IMR-90 (cell line): ENCODE measurements around the gene SBF2. TPM values are rescaled to one million over a fixed set of nuclear protein-coding genes. Genes with fewer than 3 reads are reported as not detected.
A peak's percentile ranks its signal among the peaks of the same experiment; 100 is the strongest.

Experiments used
- ATAC-seq: fragments of 200-7000 bp; cut with Tn5 transposase; 2 replicates; pipeline ENCODE4 v1.9.1; 2020; ENCODE audit warnings: low read depth, mild to moderate bottlenecking, moderate library complexity
- BruUV-seq: library from RNA; stranded (reverse); fragments of 400-500 nt; replicated peaks from 2 replicates; lab custom pipeline; 2021; lab: Mats Ljungman, UMichigan
- CTCF ChIA-PET: fragments of 300-600 bp; formaldehyde crosslinking; extraction: SDS; loops from one replicate; lab custom pipeline; 2021; ENCODE audit warnings: antibody characterized with exemption; lab: Yijun Ruan, JAX
- POLR2A ChIA-PET: fragments of 300-600 bp; sonication (Branson Sonifier 250); formaldehyde crosslinking; loops from one replicate; lab custom pipeline; 2022; ENCODE audit warnings: antibody characterized with exemption; ENCODE audit not compliant: unreplicated experiment; lab: Charles Lee
- DNase-seq: peaks from one replicate; pipeline ENCODE4 v3.0.0; 2013
- H2AFZ ChIP-seq: replicated peaks from 2 replicates; pipeline ENCODE3; 2013; ENCODE audit warnings: low read length, mild to moderate bottlenecking; ENCODE audit not compliant: poor library complexity
- H2AK5ac ChIP-seq: 2 replicates; pipeline ENCODE4 v1.6.1; 2013; ENCODE audit warnings: low read depth, low read length, inconsistent platforms
- H2AK9ac ChIP-seq: replicated peaks from 2 replicates; pipeline ENCODE3; 2013; ENCODE audit warnings: mild to moderate bottlenecking, low read depth, low read length, moderate library complexity; ENCODE audit not compliant: poor library complexity
- H2BK120ac ChIP-seq: 2 replicates; pipeline ENCODE4 v1.6.1; 2013; ENCODE audit warnings: low read depth, low read length, inconsistent platforms
- H2BK15ac ChIP-seq: 3 replicates; pipeline ENCODE4 v1.6.1; 2013; ENCODE audit warnings: low read depth, low read length, inconsistent platforms
- H2BK20ac ChIP-seq: 2 replicates; pipeline ENCODE4 v1.6.1; 2013; ENCODE audit warnings: low read depth, mild to moderate bottlenecking, inconsistent platforms, low read length, moderate library complexity
- H2BK5ac ChIP-seq: 2 replicates; pipeline ENCODE4 v1.6.1; 2013; ENCODE audit warnings: mild to moderate bottlenecking, low read depth, low read length, inconsistent platforms; ENCODE audit not compliant: poor library complexity, severe bottlenecking
- H3K14ac ChIP-seq: replicated peaks from 2 replicates; pipeline ENCODE4 v1.6.1; 2013; ENCODE audit warnings: low read depth, low read length, inconsistent platforms
- H3K18ac ChIP-seq: 2 replicates; pipeline ENCODE4 v1.6.1; 2013; ENCODE audit warnings: low read depth, low read length, control low read depth
- H3K23ac ChIP-seq: 2 replicates; pipeline ENCODE4 v1.6.1; 2013; ENCODE audit warnings: low read depth, low read length, inconsistent platforms
- H3K27ac ChIP-seq: 2 replicates; pipeline ENCODE4 v1.5.1; 2013; ENCODE audit warnings: mild to moderate bottlenecking, control low read depth, low read length; ENCODE audit not compliant: insufficient read depth
- H3K27me3 ChIP-seq: 2 replicates; pipeline ENCODE4 v1.6.1; 2013; ENCODE audit warnings: low read length; ENCODE audit not compliant: control insufficient read depth, insufficient read depth
- H3K36me3 ChIP-seq: 2 replicates; pipeline ENCODE4 v1.6.1; 2013; ENCODE audit warnings: low read length, mixed read lengths; ENCODE audit not compliant: control insufficient read depth, insufficient read depth
- H3K4ac ChIP-seq: 2 replicates; pipeline ENCODE4 v1.6.1; 2013; ENCODE audit warnings: low read depth, low read length, inconsistent platforms
- H3K4me1 ChIP-seq: 2 replicates; pipeline ENCODE4 v1.6.1; 2013; ENCODE audit warnings: low read length, mixed read lengths; ENCODE audit not compliant: control insufficient read depth, insufficient read depth
- H3K4me2 ChIP-seq: 2 replicates; pipeline ENCODE4 v1.6.1; 2013; ENCODE audit warnings: low read depth, mild to moderate bottlenecking, control low read depth, low read length, moderate library complexity
- H3K4me3 ChIP-seq: 2 replicates; pipeline ENCODE4 v1.5.1; 2013; ENCODE audit warnings: low read depth, mild to moderate bottlenecking, control low read depth, low read length, moderate library complexity; ENCODE audit not compliant: insufficient read depth
- H3K56ac ChIP-seq: 2 replicates; pipeline ENCODE4 v1.6.1; 2013; ENCODE audit warnings: low read length, inconsistent platforms; ENCODE audit not compliant: insufficient read depth; ENCODE audit errors: extremely low read depth
- H3K79me1 ChIP-seq, 2 experiments: 2 replicates each; pipeline ENCODE4 v1.6.1; 2013; ENCODE audit warnings: low read length in 2 of 2, inconsistent platforms in 1 of 2, low read depth in 1 of 2
- H3K9ac ChIP-seq: 2 replicates; pipeline ENCODE4 v1.6.1; 2013; ENCODE audit warnings: low read depth, low read length, control low read depth
- H3K9me1 ChIP-seq: 2 replicates; pipeline ENCODE4 v1.6.1; 2013; ENCODE audit warnings: low read length, inconsistent platforms; ENCODE audit not compliant: insufficient read depth
- H3K9me3 ChIP-seq: 2 replicates; pipeline ENCODE4 v1.6.1; 2013; ENCODE audit warnings: low read length; ENCODE audit not compliant: control insufficient read depth, insufficient read depth
- H4K20me1 ChIP-seq: 2 replicates; pipeline ENCODE4 v1.6.1; 2013; ENCODE audit warnings: low read length, inconsistent platforms; ENCODE audit not compliant: insufficient read depth
- H4K5ac ChIP-seq: 2 replicates; pipeline ENCODE4 v1.6.1; 2013; ENCODE audit warnings: mild to moderate bottlenecking, low read depth, low read length, control low read depth
- H4K8ac ChIP-seq, 2 experiments: 2 replicates each; pipeline ENCODE4 v1.6.1; 2013; ENCODE audit warnings: low read depth in 2 of 2, low read length in 2 of 2, control low read depth in 1 of 2, inconsistent platforms in 1 of 2
- H4K91ac ChIP-seq: 2 replicates; pipeline ENCODE4 v1.6.1; 2013; ENCODE audit warnings: low read depth, low read length, inconsistent platforms; ENCODE audit not compliant: insufficient read depth
- CEBPB ChIP-seq: IDR thresholded peaks from 2 replicates; pipeline ENCODE4 v1.6.1; 2012; ENCODE audit warnings: low read depth, low read length, improper control_type of control experiment
- CTCF ChIP-seq: conservative IDR thresholded peaks from 2 replicates; pipeline ENCODE4 v1.5.1; 2012; ENCODE audit warnings: mild to moderate bottlenecking, low read depth, low read length, improper control_type of control experiment
- ELK1 ChIP-seq: fragments of 150-350 bp; IDR thresholded peaks from 2 replicates; pipeline ENCODE4 v1.6.1; 2016; ENCODE audit warnings: low read depth, mild to moderate bottlenecking, low read length, moderate library complexity, borderline replicate concordance
- FOS ChIP-seq: fragments of 150-350 bp; IDR thresholded peaks from 2 replicates; pipeline ENCODE4 v1.6.1; 2016; ENCODE audit warnings: low read depth, low read length
- MAFK ChIP-seq: IDR thresholded peaks from 2 replicates; pipeline ENCODE4 v1.6.1; 2012; ENCODE audit warnings: low read depth, low read length, improper control_type of control experiment
- MAZ ChIP-seq: IDR thresholded peaks from 2 replicates; pipeline ENCODE4 v1.6.1; 2012; ENCODE audit warnings: low read depth, mild to moderate bottlenecking, low read length, improper control_type of control experiment, moderate library complexity, borderline replicate concordance
- MXI1 ChIP-seq: IDR thresholded peaks from 2 replicates; pipeline ENCODE4 v1.6.1; 2012; ENCODE audit warnings: low read depth, mild to moderate bottlenecking, low read length, moderate library complexity, borderline replicate concordance
- NFE2L2 ChIP-seq: fragments of 150-350 bp; IDR thresholded peaks from 2 replicates; pipeline ENCODE4 v1.6.1; 2016; ENCODE audit warnings: low read depth, mild to moderate bottlenecking, low read length
- POLR2A ChIP-seq: IDR thresholded peaks from 2 replicates; pipeline ENCODE4 v1.6.1; 2012; ENCODE audit warnings: mild to moderate bottlenecking, low read depth, low read length
- RFX5 ChIP-seq: IDR thresholded peaks from 2 replicates; pipeline ENCODE4 v1.8.0; 2012; ENCODE audit warnings: low read depth, mild to moderate bottlenecking, low read length, moderate library complexity
- SMC3 ChIP-seq: fragments of 150-350 bp; IDR thresholded peaks from 2 replicates; pipeline ENCODE4 v1.6.1; 2016; ENCODE audit warnings: low read depth, mild to moderate bottlenecking, antibody characterized with exemption, low read length, moderate library complexity
- WGBS, 2 experiments: methylation state at CpG; one replicate each; pipeline versions ENCODE4 v1.1.5 to v1.1.7; 2013; ENCODE audit warnings: missing lambda C conversion rate in 2 of 2; ENCODE audit not compliant: insufficient read length in 1 of 2; ENCODE audit errors: extremely low coverage in 2 of 2; 5-methylcytosine and 5-hydroxymethylcytosine counted together
- dilution Hi-C: fragments of 300-500 bp; cut with HindIII; formaldehyde crosslinking; loops from one replicate; pipeline ENCODE4 v1.14.3; 2018; ENCODE audit warnings: low sequenced_read_pairs; ENCODE audit not compliant: unreplicated experiment
- in situ Hi-C: fragments of 300-500 bp; cut with MboI; formaldehyde crosslinking; loops from 3 replicates; pipeline ENCODE4 v1.14.3; 2019; ENCODE audit warnings: low sequenced_read_pairs, inconsistent platforms, mixed read lengths
- intact Hi-C: fragments of 100-400 bp; cut with micrococcal nuclease; formaldehyde crosslinking; loops from 2 replicates; pipeline ENCODE4 v1.10.0; 2022
- polyA plus RNA-seq, 3 experiments: library from polyadenylated mRNA; depleted of rRNA; stranded (reverse); fragments of >200 nt; gene quantifications; 2 replicates each; pipeline ENCODE4 v1.2.3, GENCODE V29; 2012; ENCODE audit warnings: low replicate concordance in 1 of 3
- total RNA-seq: library from RNA; depleted of rRNA; stranded (reverse); fragments of >200 nt; gene quantifications from 2 replicates; pipeline ENCODE4 v1.2.3, GENCODE V29; 2012
- TF ChIP-seq, protein P1 (sequence below): fragments of 150-350 bp; IDR thresholded peaks from 2 replicates; pipeline ENCODE4 v1.6.1; 2017; ENCODE audit warnings: mild to moderate bottlenecking, antibody characterized with exemption, low read length, low read depth

Gene SBF2
- total and polyA plus RNA-seq, 2 of the 4 experiments (the other 2 are of a cell fraction) = 23.8 to 51.8 TPM

DNA sequence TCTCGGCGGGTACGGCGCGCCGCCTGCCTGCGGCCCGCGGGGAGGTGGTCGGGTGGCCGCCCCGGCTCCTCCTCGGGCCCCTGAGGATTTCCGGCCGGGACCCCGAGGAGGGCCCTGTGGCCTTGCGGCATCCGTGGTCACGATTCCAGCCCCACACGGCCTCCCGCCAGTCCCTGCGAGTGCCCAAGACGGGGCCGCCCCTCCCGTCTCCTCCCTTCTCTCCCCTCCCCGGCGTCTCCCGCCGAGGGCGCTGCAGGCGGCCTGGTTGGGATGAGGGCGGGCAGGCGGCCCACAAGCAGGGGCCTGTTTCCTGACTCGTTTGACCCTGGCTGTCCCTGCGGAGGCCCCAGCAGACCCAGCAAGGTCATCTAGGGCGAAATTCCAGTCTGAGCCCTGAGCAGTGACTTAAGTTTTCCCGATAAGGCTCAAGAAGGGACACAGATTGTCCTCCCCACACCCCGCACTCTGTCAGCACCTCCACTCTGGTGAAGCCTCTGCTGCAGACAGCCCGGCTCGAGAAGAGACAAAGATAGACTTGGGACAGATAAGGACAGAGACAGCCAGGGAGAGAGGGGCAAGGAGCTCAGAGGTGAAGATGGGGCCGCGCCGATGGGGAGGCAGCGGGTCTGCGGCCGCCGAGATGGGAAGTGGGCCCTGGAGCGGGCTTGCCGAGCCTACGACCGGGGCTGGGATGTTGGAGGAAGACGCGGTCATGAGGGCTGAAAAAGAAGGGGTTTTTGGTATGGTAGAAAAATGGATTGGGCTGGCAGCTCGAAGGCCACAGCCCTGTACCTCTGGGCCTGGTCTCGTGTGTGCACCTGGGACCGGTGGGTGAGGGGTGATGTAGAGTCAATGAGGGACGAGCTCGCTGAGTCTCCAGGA lies 535.1 kb downstream of the SBF2 start:
- H3K4me1 ChIP-seq = peaks cover 47% of the 10 kb centered on the region
- intact Hi-C loops (loop anchor here (1.0 to 10.0 kb wide), 9 partner anchors 44 to 978 kb away; partner anchors contain the start of gene ADM), dilution Hi-C loops (no loop called here), in situ Hi-C loops (loop anchor here (25.0 kb wide), 1 partner anchor 203 kb away; no protein-coding TSS in a partner anchor)
- H3K27ac ChIP-seq = peak overlapping the region; percentile 96
- no peaks in the 10 kb centered on the region for H3K9me3 ChIP-seq
- no peaks in the 10 kb centered on the region for H3K27me3 ChIP-seq
- H4K5ac ChIP-seq = peak overlapping the region; percentile 97
- ATAC-seq (peak; percentile 47), DNase-seq (peak; percentile 64)
- no peaks in the 10 kb centered on the region for H3K36me3 ChIP-seq
- peak overlapping the region; percentile 98 for H2BK5ac ChIP-seq
- CTCF ChIA-PET = interaction anchor here (0.6 to 1.8 kb wide), 13 partner anchors 9 to 777 kb away, joined by 3 to 10 read pairs (median 4); partner anchors contain the start of gene ADM
- H2BK120ac ChIP-seq = peak overlapping the region; percentile 98
- POLR2A ChIA-PET = interaction anchor here (0.5 to 2.4 kb wide), 9 partner anchors 16 to 563 kb away, joined by 3 to 18 read pairs (median 4); partner anchors contain the start of gene ADM
- H4K20me1 ChIP-seq = peaks cover 3% of the 10 kb centered on the region; the same call in 1 of the 2 replicates
- H3K4ac ChIP-seq = peak overlapping the region; percentile 97
- H4K91ac ChIP-seq = peak overlapping the region; percentile 99
- WGBS, 2 experiments = 15% methylated on average over 41 of the region's 58 CpGs; no CpG with 5 or more reads in 1 of the 2 experiments
- H2BK20ac ChIP-seq = peak overlapping the region; percentile 94
- H3K9ac ChIP-seq = peak overlapping the region; percentile 97
- peak overlapping the region; percentile 96 for H3K56ac ChIP-seq
- H3K23ac ChIP-seq = peak overlapping the region; percentile 99
- peak overlapping the region; percentile 97; the same call in 2 of the 3 replicates for H2BK15ac ChIP-seq
- H2AK9ac ChIP-seq = peak overlapping the region; percentile 96
- peak overlapping the region; percentile 99 for H3K14ac ChIP-seq
- peaks cover 12 to 69% of the 10 kb centered on the region in 2 experiments; a peak in 3 of 4 replicates for H3K79me1 ChIP-seq
- H4K8ac ChIP-seq = peak overlapping the region; percentile 99 to 100
- peak overlapping the region; percentile 90 for H3K18ac ChIP-seq
- peak overlapping the region; percentile 100 for H2AK5ac ChIP-seq
- no TSS peak for BruUV-seq
- H2AFZ ChIP-seq = peak overlapping the region; percentile 94
- H3K4me2 ChIP-seq = peak overlapping the region; percentile 77
- peak overlapping the region; percentile 29 for H3K4me3 ChIP-seq
- H3K9me1 ChIP-seq = peaks cover 49% of the 10 kb centered on the region
- peak; percentile 39 for TF ChIP-seq SMC3
- TF ChIP-seq POLR2A = peak; percentile 9; the same call in 1 of the 2 replicates
- no peak for TF ChIP-seq CEBPB
- TF ChIP-seq ELK1 = no peak
- no peak for TF ChIP-seq MAFK
- TF ChIP-seq RFX5 = no peak
- peak; percentile 35; the same call in 1 of the 2 replicates for TF ChIP-seq MAZ
- TF ChIP-seq FOS = no peak
- no peak for TF ChIP-seq MXI1
- TF ChIP-seq NFE2L2 = no peak
- TF ChIP-seq, protein P1, sequence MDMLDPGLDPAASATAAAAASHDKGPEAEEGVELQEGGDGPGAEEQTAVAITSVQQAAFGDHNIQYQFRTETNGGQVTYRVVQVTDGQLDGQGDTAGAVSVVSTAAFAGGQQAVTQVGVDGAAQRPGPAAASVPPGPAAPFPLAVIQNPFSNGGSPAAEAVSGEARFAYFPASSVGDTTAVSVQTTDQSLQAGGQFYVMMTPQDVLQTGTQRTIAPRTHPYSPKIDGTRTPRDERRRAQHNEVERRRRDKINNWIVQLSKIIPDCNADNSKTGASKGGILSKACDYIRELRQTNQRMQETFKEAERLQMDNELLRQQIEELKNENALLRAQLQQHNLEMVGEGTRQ = no peak
- TF ChIP-seq CTCF = peak; percentile 44
